ENCODE results near the gene MST1R.
A peak's percentile ranks its signal among the peaks of the same experiment; 100 is the strongest.

Gene MST1R

DNA sequence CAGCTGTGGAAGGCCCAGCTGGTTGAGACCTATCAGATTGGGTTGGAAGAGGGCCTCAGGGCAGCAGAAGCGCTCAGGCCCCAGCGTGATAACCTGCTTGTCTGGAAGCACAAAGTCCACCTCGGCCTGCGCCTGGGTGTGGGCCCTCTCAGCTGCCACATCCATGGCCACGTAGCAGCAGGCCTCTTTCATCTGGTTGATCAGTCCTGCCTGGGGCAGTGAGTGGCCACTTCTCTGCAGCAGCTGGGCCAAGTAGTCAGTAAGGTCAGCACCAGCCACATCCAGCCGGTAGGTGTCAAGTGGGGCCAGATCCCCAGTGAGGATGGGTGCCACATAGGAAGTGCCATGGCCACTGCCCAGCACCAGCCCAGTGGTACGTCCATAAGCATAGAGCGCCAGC lies 30.1 kb downstream of the MST1R start:
- DNase-seq = no peak

GRCh38 chr3:49872801-49873281 lies 30.8 kb downstream of the MST1R start:
- DNase-seq = peak; percentile 20

DNA sequence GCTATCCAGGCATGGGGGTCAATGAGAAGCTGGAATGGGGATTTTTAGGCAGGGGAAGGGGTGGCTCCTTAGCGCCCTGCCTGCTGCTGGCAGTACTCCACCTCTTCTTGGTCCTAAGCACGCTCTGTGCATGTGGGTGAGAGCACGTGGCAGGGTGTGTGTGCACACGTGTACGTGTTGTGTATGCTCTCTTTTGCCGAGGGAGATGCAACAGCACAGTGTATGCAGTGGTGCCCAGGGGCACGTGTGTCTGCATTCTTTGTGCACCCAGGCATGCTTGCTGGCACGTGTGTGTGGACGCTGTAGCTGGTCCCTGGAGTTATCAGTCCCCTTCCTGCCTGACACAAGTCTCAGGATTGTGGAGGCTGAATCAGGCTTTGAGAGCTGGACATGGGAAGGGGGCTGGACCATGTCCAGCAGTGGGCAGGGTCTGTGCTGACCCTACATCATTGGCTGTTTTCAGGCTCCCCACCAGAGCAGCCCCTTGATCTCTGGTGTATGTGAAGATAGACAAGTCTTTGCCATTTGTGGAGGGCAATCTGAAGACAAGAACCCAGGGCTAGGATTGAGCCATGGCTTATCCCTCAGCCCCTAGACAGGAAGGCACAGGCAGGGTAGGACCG lies 32.0 kb downstream of the MST1R start:
- DNase-seq = no peak

DNA sequence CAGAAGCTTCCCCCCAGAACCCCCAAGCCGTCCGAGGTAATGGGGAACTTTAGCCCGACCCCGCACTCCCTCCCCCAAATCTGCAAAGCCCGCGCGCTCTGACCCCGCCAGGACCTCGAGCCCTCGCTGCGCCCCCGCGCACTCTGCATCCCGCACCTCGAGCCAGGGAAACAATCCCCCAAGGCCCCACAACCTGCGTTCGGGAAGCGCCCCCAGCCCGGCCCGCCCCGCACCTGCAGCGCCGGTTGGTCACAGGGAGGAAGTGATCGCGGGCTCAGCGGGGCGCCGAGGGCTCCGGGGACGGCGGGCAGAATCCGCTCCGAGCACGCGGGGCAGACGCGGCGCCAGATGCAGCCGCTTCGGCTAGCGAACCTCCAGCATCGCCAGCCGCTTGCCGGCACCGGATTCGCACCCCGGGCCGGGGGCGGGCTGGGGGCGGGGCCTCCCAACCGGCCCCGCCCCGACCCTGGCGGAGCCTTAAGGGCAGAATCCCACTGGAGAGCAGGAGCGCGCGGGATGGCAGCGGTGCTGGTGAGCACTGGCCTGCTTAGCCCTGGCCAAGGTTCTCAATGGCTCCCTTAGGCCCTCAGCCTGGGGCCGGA lies 34.0 kb downstream of the MST1R start, which contains the start of gene CAMKV:
Gene CAMKV, minus strand, starts transcription at position 382 of the 602 bp plus-strand sequence. CDS start 7,518 bp downstream, outside the sequence.
- peak; percentile 29 for DNase-seq

DNA sequence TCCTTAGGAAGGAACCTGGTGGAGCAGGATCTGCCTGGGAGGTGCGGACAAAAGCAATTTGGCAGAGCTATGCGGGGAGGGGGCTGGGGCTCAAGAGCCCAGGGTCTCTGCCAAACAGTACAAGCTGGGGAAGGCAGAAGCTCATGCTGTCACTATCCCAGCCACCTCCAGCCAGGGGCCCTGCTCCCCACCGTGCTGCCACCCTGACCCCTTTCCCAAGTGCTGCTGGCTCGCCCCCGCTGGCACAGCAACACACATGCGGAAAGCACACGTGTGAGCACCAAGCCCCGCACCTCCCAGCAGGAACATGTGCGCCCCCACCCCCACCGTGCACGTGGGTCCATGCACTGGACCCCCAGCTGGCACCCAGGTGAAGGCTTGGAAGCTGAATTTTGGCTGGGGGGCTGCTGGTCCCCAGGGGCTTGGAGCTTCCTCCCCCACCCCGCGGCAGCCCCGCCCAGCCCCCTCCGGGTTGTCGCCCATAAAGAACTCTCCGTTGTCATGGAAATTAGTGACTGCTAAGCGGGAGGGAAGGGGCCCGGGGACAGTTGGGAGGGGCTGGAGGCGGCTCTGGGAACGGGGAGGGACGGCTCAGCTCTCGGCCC lies 34.7 kb downstream of the MST1R start:
- DNase-seq = no peak

DNA sequence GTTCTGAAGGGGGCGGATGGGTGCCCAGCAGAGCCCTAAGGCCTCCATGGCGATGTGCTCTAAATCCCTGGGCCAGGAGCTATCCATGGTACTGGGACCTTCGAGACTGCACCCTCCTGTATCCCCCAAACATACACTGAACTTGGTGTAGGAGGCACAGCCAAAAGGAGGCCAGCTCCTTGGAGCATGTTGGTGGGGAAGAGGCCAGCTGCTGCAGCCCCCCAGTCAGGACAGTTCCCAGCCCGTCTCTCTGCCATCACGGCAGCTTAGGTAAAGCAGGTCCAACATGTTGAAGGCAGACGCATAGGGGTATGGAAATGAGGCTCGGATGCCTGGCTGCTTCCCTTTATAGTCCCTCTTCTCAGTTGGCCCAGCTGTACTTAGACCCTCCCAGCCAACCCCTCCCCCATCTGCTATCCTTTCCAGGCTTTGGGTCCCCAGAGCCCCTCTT lies 35.8 kb downstream of the MST1R start:
- no peak for DNase-seq

GRCh38 chr3:49867400-49867799 lies 36.3 kb downstream of the MST1R start:
- no peak for DNase-seq

DNA sequence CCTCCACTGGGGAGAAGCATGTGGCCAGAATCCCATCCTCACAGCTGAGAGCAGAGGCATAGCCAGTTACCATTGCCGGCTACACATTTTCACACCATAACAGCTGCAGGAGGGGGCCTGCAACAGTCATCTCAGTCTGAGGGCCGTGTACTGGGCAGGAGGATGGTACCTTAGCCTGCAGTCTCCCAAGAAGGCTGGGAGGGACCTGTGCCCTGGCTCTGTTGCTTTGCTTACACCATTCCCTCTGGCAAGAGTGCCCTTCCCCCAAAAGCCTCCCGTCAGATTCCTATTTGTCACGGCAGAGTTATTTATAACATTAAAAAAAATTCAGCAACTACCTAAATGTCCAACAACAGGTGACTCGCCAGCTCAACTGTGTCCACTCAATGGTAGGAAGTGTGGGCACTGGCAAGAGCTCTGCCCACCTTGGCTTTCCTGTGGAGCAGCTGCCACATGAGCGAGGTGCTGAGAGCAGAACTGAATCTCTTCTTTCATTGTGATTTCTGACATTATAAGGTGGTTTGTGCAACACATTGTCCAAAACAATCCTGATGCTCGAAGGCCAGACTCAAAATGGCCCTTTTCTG lies 38.4 kb downstream of the MST1R start:
- DNase-seq = no peak

GRCh38 chr3:49864505-49864904 lies 39.2 kb downstream of the MST1R start:
- DNase-seq = no peak

- DNase-seq = no peak
These were observed 43.9 kb downstream of the MST1R start for GRCh38 chr3:49859576-49860305.

- peak; percentile 96 for DNase-seq
These were observed 47.3 kb downstream of the MST1R start, which contains the start of gene TRAIP for GRCh38 chr3:49856181-49857005. TRAIP (minus strand) TSS chr3:49856564; CDS start chr3:49856453, 111 bp downstream.

- no peak for DNase-seq
These were observed 48.0 kb downstream of the MST1R start for GRCh38 chr3:49855662-49856061.

DNA sequence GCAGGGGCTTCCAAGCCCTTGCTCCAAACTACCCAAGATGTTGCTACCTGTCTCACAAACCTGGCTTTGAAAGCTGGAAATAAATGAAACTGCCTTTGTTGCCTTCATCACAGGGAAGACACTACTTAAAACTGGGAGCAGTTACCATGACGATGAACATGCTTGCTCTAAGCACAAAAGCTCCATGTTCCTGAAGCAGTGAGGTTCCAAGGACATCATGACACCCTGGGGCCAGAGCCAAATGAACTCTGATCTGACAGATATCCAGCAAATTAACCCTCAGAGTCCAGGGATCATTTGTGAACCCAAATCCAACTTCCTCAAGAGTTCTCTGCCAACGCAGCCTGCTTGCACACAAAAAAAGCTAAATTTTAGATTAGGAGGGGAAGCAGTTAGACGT lies 58.0 kb downstream of the MST1R start:
- no peak for DNase-seq

DNA sequence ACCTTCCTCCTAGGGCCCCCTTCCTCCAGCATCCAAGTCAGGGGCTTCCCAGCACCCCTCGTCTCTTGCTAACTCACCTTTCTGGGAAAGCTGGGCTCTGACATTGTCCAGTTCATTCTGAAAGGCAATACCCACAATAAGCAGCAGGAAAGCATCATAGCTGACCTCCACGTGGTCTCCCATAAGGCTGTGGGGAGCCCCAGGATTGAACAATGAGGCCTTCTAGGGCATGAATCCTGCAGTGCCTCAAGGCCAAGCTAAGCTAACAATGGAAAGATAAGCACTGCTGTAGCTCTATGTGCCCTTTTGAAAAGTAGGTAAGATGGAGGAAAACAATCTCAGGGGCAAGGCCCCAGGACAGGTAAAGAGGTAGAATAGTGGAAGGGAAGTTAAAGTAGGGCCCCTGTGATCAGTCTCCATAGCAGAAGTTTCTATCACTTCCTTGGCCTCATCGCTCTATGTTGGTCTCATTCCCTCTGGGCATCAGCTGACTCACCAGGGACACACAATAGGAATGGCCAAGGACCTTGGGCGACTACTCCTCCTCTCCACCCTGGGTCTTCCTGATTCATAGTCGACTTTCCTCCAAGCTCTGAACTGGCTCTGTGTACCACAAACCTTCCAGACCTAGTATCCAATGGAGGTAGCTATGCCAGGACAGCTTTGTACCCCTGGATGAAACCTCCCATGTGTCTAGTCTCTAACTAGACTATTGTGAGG lies 59.0 kb downstream of the MST1R start:
- DNase-seq = no peak

GRCh38 chr3:49842843-49843517 lies 60.7 kb downstream of the MST1R start:
- DNase-seq = no peak

GRCh38 chr3:49841806-49842205 lies 61.9 kb downstream of the MST1R start:
- no peak for DNase-seq

GRCh38 chr3:49841126-49841696 lies 62.5 kb downstream of the MST1R start:
- no peak for DNase-seq

DNA sequence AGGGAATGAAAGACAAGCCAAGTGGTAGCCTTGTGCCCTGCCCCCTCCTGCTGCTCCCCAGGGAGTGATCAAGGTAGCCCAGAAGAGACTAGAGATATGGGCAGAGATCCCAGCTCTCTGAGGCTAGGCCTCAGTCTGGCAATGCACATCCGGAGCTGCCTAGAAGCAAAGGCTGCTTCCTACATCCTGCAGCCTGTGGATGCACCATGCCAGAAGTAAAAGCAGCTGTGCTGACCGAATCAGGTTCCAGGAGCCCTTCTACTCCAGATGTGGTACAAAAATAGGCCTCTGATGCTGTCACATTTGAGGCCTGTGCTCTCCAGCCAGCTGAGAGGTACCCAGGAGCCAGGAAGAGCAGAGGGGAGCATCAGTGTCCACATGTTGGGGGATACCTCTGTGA lies 63.3 kb downstream of the MST1R start:
- no peak for DNase-seq

DNA sequence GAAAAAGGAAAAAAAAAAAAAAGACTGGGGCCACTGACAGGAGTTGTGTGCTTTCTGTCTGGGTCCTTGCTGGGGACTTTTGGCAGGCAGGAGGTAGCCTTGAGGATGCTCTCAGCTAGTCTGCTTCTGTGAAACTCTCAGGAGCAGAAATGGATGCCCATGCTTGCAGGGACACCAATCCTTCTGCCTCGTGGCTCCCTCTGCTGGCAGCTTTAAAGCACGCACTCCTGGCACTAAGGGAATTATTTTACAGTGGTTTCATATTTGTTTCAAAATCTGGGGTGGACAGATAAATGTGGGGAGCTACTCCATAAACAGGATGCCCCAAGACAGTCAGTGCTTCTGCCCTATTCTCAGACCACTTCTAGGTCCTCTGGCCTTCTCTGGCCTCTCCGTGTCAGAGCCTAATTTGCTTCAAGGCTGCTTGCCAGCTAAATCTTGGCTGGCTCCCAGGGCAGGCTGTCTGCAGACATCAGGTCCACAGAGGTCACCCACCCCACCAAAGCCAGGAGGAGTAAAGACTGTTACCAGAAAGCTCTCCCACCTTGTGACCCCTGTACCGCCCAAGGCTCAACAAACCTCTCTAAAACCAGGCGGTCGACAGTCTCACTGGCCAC lies 64.4 kb downstream of the MST1R start:
- DNase-seq = peak; percentile 86

Measured in CD4-positive, alpha-beta T cell treated with Interleukin-12 subunit alpha and Interleukin-12 subunit beta, for 1 hour (primary cell).